Right ventricle myocardium inferior (tissue), 1 donor: ENCODE data around the gene KIF9. TPM values are rescaled to one million over a fixed set of nuclear protein-coding genes. Genes with fewer than 3 reads are reported as not detected.
"Not testable (repeated sequence)": the region's sequence is repeated elsewhere in the genome, so short reads cannot be mapped to it uniquely, and the experiment has no call there.

ENCODE experiments used
- ATAC-seq: fragments of 200-7000 bp; cut with Tn5 transposase; one replicate; pipeline ENCODE4 v1.9.1; 2020; ENCODE audit warnings: mild to moderate bottlenecking, moderate library complexity
- DNase-seq: peaks from one replicate; pipeline ENCODE4 v3.0.0; 2021; ENCODE audit errors: missing footprints
- intact Hi-C: fragments of 100-400 bp; cut with DNase I; formaldehyde crosslinking; loops from one replicate; pipeline ENCODE4 v1.11.0; 2022
- total RNA-seq: library from RNA; stranded (reverse); fragmentation: NEBNext Ultra II Directional; extraction: Animal tissue kit (Norgen Biotek cat#: 25700); gene quantifications from one replicate; pipeline ENCODE4 v1.2.1, GENCODE V29; 2021
- donor health status: DM: no; HTN: yes; CAD: no; lungs with severe emphysema.

KIF9 gene
- total RNA-seq, 1 donor from 2014 or later, result 7.6 TPM

DNA sequence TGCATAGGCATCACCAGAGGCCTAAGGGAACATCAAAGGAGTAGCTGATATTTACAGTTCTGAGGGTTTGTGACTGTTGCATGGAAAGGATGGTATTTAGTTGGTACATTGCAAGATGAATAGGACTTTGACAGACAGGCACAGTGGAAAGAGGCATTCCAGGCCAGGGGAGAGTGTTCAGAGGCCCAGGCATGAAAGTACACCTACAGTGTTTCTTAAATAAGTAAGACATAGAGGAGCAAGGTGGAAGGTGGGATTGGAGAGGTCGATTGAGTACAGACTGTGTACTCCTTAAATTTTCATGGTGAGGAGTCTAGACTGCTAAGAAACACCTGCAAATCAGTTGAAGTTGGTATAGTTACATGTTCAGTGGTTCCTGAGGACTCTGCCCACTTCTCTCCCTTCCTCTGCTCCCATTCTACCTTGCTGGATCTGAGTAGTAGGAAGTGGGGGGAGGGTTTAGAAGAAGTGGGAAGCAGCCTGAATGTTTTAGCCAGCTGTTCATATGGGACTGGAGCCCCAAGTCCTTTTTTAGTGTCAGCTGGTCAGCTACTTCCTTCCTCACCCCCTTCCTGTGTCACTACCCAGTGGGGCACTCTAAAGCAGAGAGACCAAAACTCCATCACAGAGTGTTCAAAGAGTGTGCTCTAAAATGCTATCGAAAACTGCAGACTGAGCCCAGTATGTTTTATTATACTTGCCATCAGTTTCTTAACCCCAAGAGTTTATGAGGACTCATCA is 14.1 kb upstream of the KIF9 start:
- intact Hi-C loops, result no loop called here
- ATAC-seq (peak; percentile 34), DNase-seq (no peak)

- no peak for ATAC-seq
- intact Hi-C loops, result no loop called here
Measured at GRCh38 chr3:47295976-47296375, 13.4 kb upstream of the KIF9 start.

DNA sequence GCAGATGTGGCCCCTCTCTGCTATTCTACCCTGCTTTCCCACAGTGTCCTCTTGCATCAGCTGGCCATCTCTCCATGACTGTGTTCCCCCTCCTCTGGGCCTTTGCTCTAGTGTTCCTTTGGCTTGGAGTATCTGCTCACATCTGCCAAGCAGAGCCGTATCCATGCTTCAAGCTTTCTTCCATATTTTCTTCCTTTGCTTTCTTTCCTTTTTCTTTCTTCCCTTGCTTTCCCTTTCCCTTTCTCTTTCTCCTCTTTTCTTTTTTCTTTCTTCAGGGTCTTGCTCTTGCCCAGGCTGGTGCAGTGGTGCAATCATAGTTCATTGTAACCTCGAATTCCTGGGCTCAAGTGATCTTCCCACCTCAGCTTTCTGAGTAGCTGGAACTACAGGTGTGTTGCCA is 12.7 kb upstream of the KIF9 start:
- intact Hi-C loops, result no loop called here
- DNase-seq (no peak), ATAC-seq (no peak)

More at GRCh38 chr3:47295976-47296375, 13.4 kb upstream of the KIF9 start:
- DNase-seq, result no peak

GRCh38 chr3:47294392-47294791 is 11.8 kb upstream of the KIF9 start:
- intact Hi-C loops, result no loop called here
- no peak for DNase-seq

GRCh38 chr3:47293822-47294221 is 11.2 kb upstream of the KIF9 start:
- DNase-seq, result no peak
- intact Hi-C loops, result no loop called here
- no peak for ATAC-seq

More at GRCh38 chr3:47294392-47294791, 11.8 kb upstream of the KIF9 start:
- ATAC-seq, result no peak

GRCh38 chr3:47291754-47292420 is 9.3 kb upstream of the KIF9 start:
- ATAC-seq, intact Hi-C loops, DNase-seq: not testable (repeated sequence)

DNA sequence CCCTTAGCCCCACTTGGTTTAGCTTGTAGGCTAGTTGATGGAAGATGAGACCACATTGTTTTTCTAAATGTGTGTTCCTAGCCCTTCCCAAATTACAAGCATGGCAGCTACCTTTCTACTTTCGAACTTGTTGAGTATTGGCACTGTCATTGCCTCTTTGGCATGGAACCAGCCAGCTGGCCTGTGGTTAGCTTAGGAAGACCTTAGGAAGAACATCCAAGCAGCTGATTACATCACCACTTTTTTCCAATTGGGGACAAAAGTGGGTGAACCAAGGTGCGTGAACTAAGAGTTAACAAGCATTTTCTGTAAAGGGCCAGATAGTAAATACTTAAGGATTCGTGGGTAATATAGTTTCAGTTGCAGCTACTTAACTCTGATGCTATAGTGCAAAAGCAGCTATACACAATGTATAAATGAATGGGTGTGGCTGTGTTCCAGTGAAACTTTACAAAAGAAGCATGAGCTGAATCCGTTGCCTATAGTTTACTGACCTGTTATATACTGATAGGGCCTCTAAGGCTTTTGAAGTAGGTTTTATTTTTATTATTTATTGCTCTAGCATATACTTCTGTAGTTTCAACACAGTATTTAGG is 8.7 kb upstream of the KIF9 start:
- no peak for ATAC-seq
- intact Hi-C loops, result no loop called here
- DNase-seq, result no peak

DNA sequence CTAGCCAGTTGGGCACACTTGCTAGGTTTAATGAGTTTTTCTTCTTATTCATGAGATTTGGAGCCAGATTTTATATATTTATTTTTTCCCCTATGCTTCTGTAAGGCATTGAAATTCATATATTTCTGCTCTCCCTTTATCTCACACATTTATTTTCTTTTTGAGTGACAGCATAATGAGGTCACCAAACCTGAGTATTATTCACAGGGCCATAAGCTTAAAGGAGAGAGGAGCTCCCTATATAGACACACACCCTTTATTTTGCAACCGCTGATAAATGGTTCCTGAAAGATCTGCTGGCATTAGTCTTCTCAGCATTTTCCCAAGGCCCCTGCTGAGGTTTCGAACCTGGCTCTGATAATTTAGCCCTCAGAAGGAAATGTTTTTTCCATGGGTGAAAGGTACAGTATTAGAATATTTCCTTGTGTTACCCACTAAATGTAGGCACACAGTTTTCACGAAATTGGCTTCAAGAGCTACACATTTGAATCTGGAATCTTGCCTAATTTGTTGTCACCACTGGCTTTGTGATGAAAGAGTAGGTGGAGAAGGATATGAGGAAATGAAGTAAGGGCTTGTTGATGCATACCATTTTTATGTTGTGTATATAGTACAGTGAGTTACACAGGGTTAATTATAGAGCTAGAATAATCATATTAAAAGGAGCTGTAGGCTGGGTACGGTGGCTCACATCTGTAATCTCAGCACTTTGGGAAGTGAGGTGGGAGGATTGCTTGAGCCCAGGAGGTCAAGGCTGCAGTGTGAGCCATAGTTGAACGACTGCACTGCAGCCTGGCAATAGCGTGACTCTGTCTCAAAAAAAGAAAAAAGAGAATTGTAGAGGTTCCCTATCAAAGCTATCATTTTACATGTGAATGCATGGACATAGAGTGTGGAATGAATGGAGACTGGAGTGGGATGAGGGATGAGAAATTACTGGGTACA is 6.6 kb upstream of the KIF9 start:
- intact Hi-C loops, result loop anchor here (10.0 kb wide), 2 partner anchors 86 to 124 kb away; partner anchors contain the start of gene SETD2
- DNase-seq, result no peak

GRCh38 chr3:47283591-47284364 is 1.2 kb upstream of the KIF9 start:
- DNase-seq (no peak), ATAC-seq (no peak)
- intact Hi-C loops, result loop anchor here (5.0 to 10.0 kb wide), 3 partner anchors 39 to 119 kb away; partner anchors contain the start of gene SETD2

More for the DNA sequence above, 6.6 kb upstream of the KIF9 start:
- ATAC-seq, result no peak

DNA sequence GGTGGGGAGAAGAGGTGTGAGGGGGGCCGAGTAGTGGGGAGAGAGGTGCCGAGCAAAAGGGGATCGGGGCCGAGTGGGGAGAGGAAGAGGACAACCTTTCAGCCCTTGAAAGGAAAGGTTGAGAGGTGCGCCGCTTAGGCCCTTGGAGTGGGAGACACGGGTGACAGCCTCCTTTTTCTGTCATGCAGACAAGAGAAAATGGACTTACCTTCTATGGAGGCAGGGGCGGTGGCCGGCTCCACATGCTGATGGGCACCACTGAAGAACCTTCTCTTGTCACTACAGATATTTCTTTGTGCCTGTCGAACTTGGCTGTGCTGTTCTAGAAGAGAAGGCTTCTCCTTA is 566 bp upstream of the KIF9 start:
- intact Hi-C loops, result loop anchor here (5.0 to 10.0 kb wide), 3 partner anchors 39 to 118 kb away; partner anchors contain the start of gene SETD2
- peak; percentile 66 for DNase-seq
- ATAC-seq, result peak; percentile 10

DNA sequence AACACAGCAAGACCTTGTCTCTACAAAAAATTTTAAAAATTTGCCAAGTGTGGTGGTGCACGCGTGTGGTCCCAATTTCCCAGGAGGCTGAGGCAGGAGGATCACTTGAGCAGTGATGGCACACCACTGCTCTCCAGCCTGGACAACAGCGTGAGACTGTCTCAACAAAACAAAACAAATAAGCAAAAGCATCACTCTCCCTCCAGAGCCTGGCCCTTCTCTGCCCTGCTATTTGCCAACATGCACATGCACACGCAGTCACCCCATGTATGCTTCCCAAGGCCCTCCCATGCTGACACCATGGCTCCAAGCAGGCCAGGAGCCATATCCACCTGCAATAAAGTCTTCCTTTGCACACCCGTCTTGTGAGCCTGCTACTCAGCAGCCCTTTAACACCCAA is 2.1 kb downstream of the KIF9 start:
- no peak for ATAC-seq
- no peak for DNase-seq
- intact Hi-C loops, result loop anchor here (5.0 to 10.0 kb wide), 3 partner anchors 42 to 116 kb away; partner anchors contain the start of gene SETD2

DNA sequence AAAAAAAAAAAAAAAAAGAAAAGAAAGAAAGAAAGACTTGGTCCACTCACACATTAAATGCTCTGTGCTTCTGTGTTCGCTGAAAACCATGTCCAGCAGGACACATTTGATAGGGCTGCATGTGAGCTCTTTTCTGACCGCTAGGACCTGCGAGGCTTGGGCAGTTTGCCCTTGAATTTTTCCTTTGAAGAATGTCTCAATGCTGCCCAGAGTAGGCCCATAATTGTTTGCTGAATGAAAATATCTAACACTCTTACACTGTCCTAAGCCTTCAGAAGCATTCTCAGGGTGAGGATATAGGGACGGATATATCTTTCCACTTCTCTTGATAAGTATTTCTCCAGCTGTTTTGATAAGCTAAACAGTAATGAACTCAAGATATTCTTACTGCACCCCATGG is 6.0 kb downstream of the KIF9 start:
- DNase-seq (no peak), ATAC-seq (no peak)
- intact Hi-C loops, result no loop called here

- DNase-seq (no peak), ATAC-seq (no peak)
- intact Hi-C loops, result no loop called here
Measured at GRCh38 chr3:47274652-47275051, 7.9 kb downstream of the KIF9 start.

DNA sequence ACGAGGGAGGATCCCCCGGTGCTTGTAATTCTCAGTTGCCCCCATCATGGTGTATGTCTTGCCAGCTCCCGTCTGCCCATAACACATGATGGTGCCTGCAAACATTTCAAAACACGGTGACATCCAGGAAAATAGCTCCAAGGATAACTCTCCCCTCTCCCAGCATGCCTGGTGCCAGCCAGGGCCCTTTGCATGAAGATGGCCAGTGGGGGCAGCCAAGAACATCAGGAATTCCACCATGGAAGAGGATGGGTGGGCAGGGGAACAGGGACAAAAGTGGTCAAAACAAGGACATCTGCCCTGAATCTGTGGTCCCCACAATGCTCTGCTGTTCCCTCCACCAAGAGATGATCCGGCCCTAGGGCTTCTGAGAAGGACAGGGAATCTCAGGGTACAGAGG is 9.0 kb downstream of the KIF9 start:
- ATAC-seq, result no peak
- intact Hi-C loops, result no loop called here
- DNase-seq, result no peak

GRCh38 chr3:47270526-47270925 is 12.1 kb downstream of the KIF9 start:
- DNase-seq (no peak), ATAC-seq (no peak)
- intact Hi-C loops, result no loop called here

- intact Hi-C loops, result no loop called here
- ATAC-seq, result no peak
- no peak for DNase-seq
Measured at GRCh38 chr3:47267490-47267824, 15.1 kb downstream of the KIF9 start.

DNA sequence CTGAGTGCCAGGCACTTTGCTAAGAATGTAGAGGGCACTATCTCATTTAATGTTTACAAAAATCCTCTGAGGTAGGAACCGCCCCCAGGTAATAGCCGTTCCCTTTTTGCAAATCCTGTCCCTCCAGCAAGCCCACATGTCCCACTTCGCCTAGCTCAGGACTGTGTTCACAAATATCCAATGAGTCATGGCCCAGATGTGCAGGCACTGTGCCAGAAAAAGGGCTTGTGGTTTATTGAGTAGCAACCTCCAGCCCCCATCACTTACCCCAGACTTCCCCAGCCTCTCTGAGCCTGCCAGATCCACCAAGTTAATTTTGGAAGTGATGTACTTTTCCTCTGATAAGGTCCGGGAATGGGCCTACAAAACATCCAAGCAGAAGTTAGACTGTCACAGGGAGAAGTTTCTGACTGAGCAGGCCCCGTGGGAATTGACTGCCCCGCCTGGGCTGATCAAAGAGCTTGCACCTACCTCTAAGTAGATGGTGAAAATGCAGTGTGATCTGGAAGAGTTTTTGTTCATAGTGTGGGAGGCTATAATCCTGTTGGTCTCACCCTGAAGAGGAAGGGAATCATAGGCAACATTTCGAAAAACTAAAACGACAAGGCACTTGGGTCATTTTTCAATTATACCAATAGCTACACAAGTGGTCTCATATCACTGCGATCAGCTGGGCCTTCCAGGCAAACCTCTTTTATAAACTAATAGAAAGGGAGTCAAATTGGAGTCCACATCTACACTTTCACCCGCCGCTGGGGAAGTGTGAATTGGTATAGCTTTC is 15.7 kb downstream of the KIF9 start:
- DNase-seq, result peak; percentile 88
- intact Hi-C loops, result no loop called here
- ATAC-seq, result peak; percentile 93
